ENCODE results near the gene AKR1C2. TPM values are rescaled to one million over a fixed set of nuclear protein-coding genes. Genes with fewer than 3 reads are reported as not detected.

Gene AKR1C2
- total and polyA plus RNA-seq, 10 of the 15 experiments (the other 5 are each of a cell fraction or from before 2014, with no cell fraction given) = 0.31 to 0.44 (median 0.36) TPM; not detected in 7

DNA sequence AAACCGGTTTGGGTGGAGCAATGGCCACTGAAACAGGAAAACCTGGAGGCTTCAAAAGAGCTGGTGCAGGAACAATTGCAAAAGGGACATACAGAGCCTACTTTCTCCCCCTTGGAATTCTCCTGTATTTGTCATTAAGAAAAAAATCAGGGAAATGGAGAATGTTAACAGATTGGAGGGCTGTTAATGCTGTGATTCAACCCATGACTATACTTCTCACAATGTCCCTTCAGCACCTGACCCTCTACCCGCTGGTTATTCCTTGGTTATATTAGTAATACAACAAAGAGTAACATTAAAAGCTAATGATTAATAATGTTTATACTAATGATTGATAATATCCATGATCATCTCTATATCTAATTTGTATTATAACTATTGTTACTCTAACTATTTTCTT is 34.4 kb upstream of the AKR1C2 start:
- Histone ChIP-seq H2AFZ (ENCODE audit: control insufficient read depth, low read depth, low read length) (no peak overlapping the region), H3K9ac (ENCODE audit: control insufficient read depth, insufficient read depth, low read length) (no peak overlapping the region), H3K27me3 (replicated peaks in 1 of 2; ENCODE audit: control insufficient read depth in 2 of 2, insufficient read depth in 2 of 2, low read length in 1 of 2) (no peaks in the 10 kb centered on the region), H3K4me3 (no peak overlapping the region), H3K79me2 (ENCODE audit: control insufficient read depth, insufficient read depth, low read length) (no peaks in the 10 kb centered on the region), H3K9me3 (replicated peaks; ENCODE audit: control insufficient read depth, insufficient read depth, low read length) (no peaks in the 10 kb centered on the region; the same call in 1 of the 3 replicates), H3K4me2 (ENCODE audit: control insufficient read depth, insufficient read depth) (no peak overlapping the region), H4K20me1 (ENCODE audit: control insufficient read depth, insufficient read depth) (no peaks in the 10 kb centered on the region), H3K27ac (ENCODE audit: control insufficient read depth, insufficient read depth) (no peak overlapping the region), H3K4me1 (ENCODE audit: control insufficient read depth, insufficient read depth, low read length) (no peaks in the 10 kb centered on the region), H3K36me3 (ENCODE audit: control insufficient read depth in 2 of 2, insufficient read depth in 2 of 2, low read length in 1 of 2) (no peaks in the 10 kb centered on the region)
- ChIA-PET RAD21 (ENCODE audit: unreplicated experiment) (no interaction called here), SMC1A (ENCODE audit: uncharacterized antibody, unreplicated experiment) (no interaction called here), CTCF (no interaction called here), POLR2A (no interaction called here)
- DNase-seq (ENCODE audit: low read depth, low spot score) = no peak
- ATAC-seq = no peak
- no peak for TF ChIP-seq ZNF24 (IDR thresholded peaks at IDR 0.05)
- TF ChIP-seq ZSCAN29 (IDR thresholded peaks at IDR 0.05) = no peak
- TF ChIP-seq ZNF217 (IDR thresholded peaks at IDR 0.05) = no peak
- TF ChIP-seq, protein P1, sequence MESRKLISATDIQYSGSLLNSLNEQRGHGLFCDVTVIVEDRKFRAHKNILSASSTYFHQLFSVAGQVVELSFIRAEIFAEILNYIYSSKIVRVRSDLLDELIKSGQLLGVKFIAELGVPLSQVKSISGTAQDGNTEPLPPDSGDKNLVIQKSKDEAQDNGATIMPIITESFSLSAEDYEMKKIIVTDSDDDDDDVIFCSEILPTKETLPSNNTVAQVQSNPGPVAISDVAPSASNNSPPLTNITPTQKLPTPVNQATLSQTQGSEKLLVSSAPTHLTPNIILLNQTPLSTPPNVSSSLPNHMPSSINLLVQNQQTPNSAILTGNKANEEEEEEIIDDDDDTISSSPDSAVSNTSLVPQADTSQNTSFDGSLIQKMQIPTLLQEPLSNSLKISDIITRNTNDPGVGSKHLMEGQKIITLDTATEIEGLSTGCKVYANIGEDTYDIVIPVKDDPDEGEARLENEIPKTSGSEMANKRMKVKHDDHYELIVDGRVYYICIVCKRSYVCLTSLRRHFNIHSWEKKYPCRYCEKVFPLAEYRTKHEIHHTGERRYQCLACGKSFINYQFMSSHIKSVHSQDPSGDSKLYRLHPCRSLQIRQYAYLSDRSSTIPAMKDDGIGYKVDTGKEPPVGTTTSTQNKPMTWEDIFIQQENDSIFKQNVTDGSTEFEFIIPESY (IDR thresholded peaks at IDR 0.05) = no peak
- TF ChIP-seq BRCA1 (IDR thresholded peaks at IDR 0.05; ENCODE audit: low read depth, low read length) = no peak
- intact Hi-C loops (cut with micrococcal nuclease; ENCODE audit: unreplicated experiment) (no loop called here), in situ Hi-C loops (cut with MboI) (no loop called here)
- FAIRE-seq = no peak
- WGBS (ENCODE audit: insufficient coverage, insufficient replicate concordance, low lambda C conversion rate, missing lambda C conversion rate) = 2% methylated on average over 2 of the region's 2 CpGs
- no TSS peak for BruUV-seq (replicated peaks)

DNA sequence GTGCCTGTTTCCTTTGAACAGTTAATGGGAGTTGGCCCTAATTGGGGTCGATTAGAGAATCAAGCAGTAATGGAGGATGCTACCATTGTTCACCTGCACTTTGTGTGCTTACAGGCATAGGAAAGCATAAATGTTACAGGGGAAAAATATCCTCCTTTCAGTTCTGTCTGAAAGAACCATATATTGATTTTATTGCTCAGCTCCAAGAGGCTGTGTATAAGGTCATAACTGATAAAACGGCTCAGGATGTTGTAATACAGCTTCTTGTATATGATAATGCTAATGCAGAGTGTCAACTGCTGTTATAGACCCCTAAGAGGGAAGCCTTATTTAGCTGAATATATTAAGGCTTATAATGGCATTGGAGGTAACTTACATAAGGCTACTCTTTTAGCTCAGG is 32.9 kb upstream of the AKR1C2 start:
- DNase-seq (ENCODE audit: low read depth, low spot score) (no peak), ATAC-seq (no peak), FAIRE-seq (no peak)
- ChIA-PET RAD21 (ENCODE audit: unreplicated experiment) (no interaction called here), POLR2A (no interaction called here), SMC1A (ENCODE audit: uncharacterized antibody, unreplicated experiment) (no interaction called here), CTCF (no interaction called here)
- H3K9ac ChIP-seq (ENCODE audit: control insufficient read depth, insufficient read depth, low read length) = no peak overlapping the region
- no peaks in the 10 kb centered on the region for H3K27me3 ChIP-seq (replicated peaks in 1 of 2; ENCODE audit: control insufficient read depth in 2 of 2, insufficient read depth in 2 of 2, low read length in 1 of 2)
- no peak overlapping the region for H3K27ac ChIP-seq (ENCODE audit: control insufficient read depth, insufficient read depth)
- no peaks in the 10 kb centered on the region for H3K79me2 ChIP-seq (ENCODE audit: control insufficient read depth, insufficient read depth, low read length)
- H2AFZ ChIP-seq (ENCODE audit: control insufficient read depth, low read depth, low read length) = no peak overlapping the region
- no peaks in the 10 kb centered on the region; the same call in 1 of the 3 replicates for H3K9me3 ChIP-seq (replicated peaks; ENCODE audit: control insufficient read depth, insufficient read depth, low read length)
- H3K4me2 ChIP-seq (ENCODE audit: control insufficient read depth, insufficient read depth) = no peak overlapping the region
- WGBS (ENCODE audit: insufficient coverage, insufficient replicate concordance, low lambda C conversion rate, missing lambda C conversion rate) = 3% methylated on average over 2 of the region's 2 CpGs
- H3K4me3 ChIP-seq = no peak overlapping the region
- intact Hi-C loops (cut with micrococcal nuclease; ENCODE audit: unreplicated experiment) = no loop called here
- BruUV-seq (replicated peaks) = no TSS peak
- in situ Hi-C loops (cut with MboI) = no loop called here
- H3K4me1 ChIP-seq (ENCODE audit: control insufficient read depth, insufficient read depth, low read length) = no peaks in the 10 kb centered on the region
- H4K20me1 ChIP-seq (ENCODE audit: control insufficient read depth, insufficient read depth) = no peaks in the 10 kb centered on the region
- no peaks in the 10 kb centered on the region for H3K36me3 ChIP-seq (ENCODE audit: control insufficient read depth in 2 of 2, insufficient read depth in 2 of 2, low read length in 1 of 2)
- TF ChIP-seq BMI1 (IDR thresholded peaks at IDR 0.05; ENCODE audit: borderline replicate concordance) = no peak
- TF ChIP-seq, protein P2, sequence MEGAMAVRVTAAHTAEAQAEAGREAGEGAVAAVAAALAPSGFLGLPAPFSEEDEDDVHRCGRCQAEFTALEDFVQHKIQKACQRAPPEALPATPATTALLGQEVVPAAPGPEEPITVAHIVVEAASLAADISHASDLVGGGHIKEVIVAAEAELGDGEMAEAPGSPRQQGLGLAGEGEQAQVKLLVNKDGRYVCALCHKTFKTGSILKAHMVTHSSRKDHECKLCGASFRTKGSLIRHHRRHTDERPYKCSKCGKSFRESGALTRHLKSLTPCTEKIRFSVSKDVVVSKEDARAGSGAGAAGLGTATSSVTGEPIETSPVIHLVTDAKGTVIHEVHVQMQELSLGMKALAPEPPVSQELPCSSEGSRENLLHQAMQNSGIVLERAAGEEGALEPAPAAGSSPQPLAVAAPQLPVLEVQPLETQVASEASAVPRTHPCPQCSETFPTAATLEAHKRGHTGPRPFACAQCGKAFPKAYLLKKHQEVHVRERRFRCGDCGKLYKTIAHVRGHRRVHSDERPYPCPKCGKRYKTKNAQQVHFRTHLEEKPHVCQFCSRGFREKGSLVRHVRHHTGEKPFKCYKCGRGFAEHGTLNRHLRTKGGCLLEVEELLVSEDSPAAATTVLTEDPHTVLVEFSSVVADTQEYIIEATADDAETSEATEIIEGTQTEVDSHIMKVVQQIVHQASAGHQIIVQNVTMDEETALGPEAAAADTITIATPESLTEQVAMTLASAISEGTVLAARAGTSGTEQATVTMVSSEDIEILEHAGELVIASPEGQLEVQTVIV (IDR thresholded peaks at IDR 0.05; ENCODE audit: borderline replicate concordance, partially characterized antibody) = no peak
- TF ChIP-seq, protein P3, sequence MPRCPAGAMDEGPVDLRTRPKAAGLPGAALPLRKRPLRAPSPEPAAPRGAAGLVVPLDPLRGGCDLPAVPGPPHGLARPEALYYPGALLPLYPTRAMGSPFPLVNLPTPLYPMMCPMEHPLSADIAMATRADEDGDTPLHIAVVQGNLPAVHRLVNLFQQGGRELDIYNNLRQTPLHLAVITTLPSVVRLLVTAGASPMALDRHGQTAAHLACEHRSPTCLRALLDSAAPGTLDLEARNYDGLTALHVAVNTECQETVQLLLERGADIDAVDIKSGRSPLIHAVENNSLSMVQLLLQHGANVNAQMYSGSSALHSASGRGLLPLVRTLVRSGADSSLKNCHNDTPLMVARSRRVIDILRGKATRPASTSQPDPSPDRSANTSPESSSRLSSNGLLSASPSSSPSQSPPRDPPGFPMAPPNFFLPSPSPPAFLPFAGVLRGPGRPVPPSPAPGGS (IDR thresholded peaks at IDR 0.05; ENCODE audit: borderline replicate concordance, insufficient read depth, low read depth, low read length, poor library complexity, severe bottlenecking) = no peak
- no peak for TF ChIP-seq IKZF2 (IDR thresholded peaks at IDR 0.05)
- TF ChIP-seq CREB1 (IDR thresholded peaks at IDR 0.05; ENCODE audit: low read depth) = no peak

All from GM12878 (cell line).